Measurements from ENCODE around the gene CCDC88A. TPM values are rescaled to one million over a fixed set of nuclear protein-coding genes. Genes with fewer than 3 reads are reported as not detected.

The CCDC88A gene
- total RNA-seq, 1 donor from 2014 or later: 70.6 TPM

DNA sequence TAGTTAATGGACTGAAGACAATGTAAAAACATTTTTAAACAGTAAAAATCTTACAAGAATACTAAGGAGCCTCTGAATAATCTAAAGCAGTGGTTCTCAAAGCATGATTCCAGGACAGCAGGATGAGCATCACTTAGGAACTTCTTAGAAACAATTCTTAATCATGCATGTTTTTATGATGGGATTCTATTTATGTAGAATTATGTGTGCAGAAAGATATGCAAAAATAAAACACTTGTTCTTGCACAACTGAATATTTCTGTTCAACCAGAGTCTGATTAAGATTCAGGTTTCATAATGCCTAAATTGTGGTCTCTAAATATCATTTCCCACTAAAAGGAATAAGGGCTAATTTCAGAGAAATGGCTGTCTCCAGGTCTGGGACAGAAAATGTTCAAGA is 81.4 kb downstream of the CCDC88A start:
- no peak for DNase-seq (ENCODE audit: extremely low spot score, unreplicated experiment)
- Mint-ChIP-seq H3K4me1 (ENCODE audit: unreplicated experiment) (no peaks in the 10 kb centered on the region), H3K4me3 (no peak overlapping the region), H3K9me3 (no peaks in the 10 kb centered on the region), H3K27ac (no peak overlapping the region), H3K27me3 (no peaks in the 10 kb centered on the region), H3K36me3 (no peaks in the 10 kb centered on the region)
- TF ChIP-seq, protein P1, sequence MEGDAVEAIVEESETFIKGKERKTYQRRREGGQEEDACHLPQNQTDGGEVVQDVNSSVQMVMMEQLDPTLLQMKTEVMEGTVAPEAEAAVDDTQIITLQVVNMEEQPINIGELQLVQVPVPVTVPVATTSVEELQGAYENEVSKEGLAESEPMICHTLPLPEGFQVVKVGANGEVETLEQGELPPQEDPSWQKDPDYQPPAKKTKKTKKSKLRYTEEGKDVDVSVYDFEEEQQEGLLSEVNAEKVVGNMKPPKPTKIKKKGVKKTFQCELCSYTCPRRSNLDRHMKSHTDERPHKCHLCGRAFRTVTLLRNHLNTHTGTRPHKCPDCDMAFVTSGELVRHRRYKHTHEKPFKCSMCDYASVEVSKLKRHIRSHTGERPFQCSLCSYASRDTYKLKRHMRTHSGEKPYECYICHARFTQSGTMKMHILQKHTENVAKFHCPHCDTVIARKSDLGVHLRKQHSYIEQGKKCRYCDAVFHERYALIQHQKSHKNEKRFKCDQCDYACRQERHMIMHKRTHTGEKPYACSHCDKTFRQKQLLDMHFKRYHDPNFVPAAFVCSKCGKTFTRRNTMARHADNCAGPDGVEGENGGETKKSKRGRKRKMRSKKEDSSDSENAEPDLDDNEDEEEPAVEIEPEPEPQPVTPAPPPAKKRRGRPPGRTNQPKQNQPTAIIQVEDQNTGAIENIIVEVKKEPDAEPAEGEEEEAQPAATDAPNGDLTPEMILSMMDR (conservative IDR thresholded peaks at IDR 0.05): no peak

DNA sequence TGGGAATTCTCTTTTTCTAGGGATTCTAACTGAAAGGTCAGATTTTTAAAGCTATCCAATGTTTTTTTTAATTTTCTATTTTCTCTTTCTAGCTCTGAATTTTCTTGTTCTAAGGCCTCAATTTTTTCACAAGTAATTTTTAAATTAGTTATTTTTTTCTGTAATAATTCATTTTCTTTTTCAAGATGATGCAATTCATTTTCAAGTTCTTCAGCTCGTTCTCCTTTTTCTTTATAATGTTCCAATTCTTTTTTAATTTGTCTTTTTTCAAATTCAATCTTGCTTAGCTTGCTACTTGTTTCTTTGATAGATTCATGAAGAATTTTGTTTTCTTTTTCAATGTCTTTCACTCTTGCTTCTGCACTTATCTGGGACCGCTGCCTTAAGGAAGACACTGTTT is 84.9 kb downstream of the CCDC88A start:
- Mint-ChIP-seq H3K9me3 (no peaks in the 10 kb centered on the region), H3K27ac (no peak overlapping the region), H3K4me3 (no peak overlapping the region), H3K27me3 (no peaks in the 10 kb centered on the region), H3K36me3 (no peaks in the 10 kb centered on the region), H3K4me1 (ENCODE audit: unreplicated experiment) (no peaks in the 10 kb centered on the region)
- DNase-seq (ENCODE audit: extremely low spot score, unreplicated experiment): no peak
- TF ChIP-seq, protein P1 (conservative IDR thresholded peaks at IDR 0.05): no peak

DNA sequence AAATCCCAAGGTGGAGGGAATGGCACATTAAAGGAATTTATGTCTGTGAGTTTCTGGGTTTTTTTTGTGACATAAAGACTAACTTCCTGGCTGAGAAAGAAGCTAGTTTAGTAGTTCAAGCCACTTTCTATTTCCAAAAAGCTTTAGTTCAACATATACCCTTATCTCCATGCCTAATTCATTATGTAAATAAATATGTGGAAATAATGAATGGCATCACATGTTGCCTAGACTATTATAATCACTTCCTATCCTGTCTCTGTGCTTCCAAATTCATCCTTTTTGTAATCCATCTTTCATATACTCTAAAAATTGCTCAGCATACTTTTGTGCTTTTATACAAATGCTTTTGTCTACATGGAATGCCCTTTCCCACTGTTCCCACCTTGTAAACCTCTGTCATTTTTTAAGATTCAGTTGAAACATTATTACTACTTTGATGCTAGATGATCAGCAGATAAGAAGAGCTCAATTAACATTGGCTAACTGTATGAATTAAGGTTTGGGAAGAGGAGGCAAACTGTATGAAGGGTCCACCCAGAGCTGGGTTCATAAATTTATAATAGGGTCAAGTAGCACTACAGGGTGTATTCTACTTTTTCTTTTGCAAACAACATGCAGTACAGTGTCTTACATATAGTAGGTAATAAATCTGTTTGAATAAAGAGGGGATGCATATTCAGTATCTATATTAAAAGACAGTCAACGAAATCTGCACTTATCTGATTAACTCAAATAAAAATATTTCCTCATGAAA is 88.9 kb downstream of the CCDC88A start:
- Mint-ChIP-seq H3K27ac (no peak overlapping the region), H3K27me3 (no peaks in the 10 kb centered on the region), H3K4me1 (ENCODE audit: unreplicated experiment) (no peaks in the 10 kb centered on the region), H3K9me3 (no peaks in the 10 kb centered on the region), H3K36me3 (peaks cover 14% of the 10 kb centered on the region), H3K4me3 (no peak overlapping the region)
- DNase-seq (ENCODE audit: extremely low spot score, unreplicated experiment): no peak
- TF ChIP-seq, protein P1 (conservative IDR thresholded peaks at IDR 0.05): no peak

DNA sequence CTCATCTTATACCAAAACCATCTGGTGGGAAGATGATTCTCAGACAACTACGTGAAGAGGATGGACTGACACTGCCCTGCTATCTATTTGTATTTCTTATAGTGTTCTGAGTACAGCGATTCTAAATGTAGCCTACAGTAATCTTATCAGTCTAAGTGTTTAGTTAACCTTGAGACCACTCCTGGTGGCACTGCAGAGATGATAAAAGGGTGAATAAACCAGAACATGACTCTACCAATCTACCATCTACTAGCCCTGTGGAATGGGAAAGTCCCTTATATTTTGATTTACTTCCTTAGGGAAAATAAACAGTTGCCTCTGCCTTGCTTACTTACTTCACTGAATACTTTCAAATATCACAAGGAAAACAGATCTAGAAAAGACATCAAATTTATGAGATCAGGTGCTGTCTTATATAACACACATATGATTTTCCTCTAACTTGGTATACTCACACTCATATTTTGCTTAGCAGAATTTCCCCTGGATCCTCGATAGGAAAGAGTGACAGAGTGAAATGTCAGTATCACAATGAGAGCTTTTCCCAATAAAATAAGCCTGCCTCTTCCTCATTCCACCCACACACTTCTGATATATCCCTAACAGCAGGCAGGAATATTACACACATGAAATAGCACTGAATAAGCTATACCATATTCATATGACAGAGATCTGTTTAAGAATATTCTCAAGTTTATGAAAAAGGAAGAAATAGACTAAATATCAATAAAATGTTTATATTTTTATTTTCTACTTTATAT is 92.0 kb downstream of the CCDC88A start:
- no peak overlapping the region for H3K27ac Mint-ChIP-seq
- peaks cover 14% of the 10 kb centered on the region for H3K36me3 Mint-ChIP-seq
- no peaks in the 10 kb centered on the region for H3K27me3 Mint-ChIP-seq
- TF ChIP-seq, protein P1 (conservative IDR thresholded peaks at IDR 0.05): no peak
- no peaks in the 10 kb centered on the region for H3K4me1 Mint-ChIP-seq (ENCODE audit: unreplicated experiment)
- H3K4me3 Mint-ChIP-seq: no peak overlapping the region
- no peak for DNase-seq (ENCODE audit: extremely low spot score, unreplicated experiment)
- H3K9me3 Mint-ChIP-seq: no peaks in the 10 kb centered on the region

DNA sequence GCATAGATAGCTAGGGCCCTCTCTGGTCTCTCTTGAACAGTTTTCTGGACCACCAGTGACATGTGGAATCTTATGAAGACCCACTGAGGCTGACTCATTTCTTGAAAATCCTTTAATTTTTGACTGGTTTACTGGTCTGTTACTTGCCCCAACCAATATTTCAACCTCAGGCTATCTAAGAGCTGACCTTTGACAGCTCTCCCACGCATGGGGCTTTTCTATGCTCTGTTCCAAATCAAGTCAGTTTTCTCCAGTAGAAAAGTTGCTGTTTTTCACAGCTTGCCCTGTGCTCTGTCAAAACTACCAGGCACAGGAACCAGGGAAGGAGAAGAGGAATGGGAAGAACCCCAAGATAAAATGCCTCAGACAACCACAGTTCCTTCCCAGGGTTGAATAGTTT is 104.7 kb downstream of the CCDC88A start:
- no peak for DNase-seq (ENCODE audit: extremely low spot score, unreplicated experiment)
- no peaks in the 10 kb centered on the region for H3K4me1 Mint-ChIP-seq (ENCODE audit: unreplicated experiment)
- peaks cover 10% of the 10 kb centered on the region for H3K36me3 Mint-ChIP-seq

More for the DNA sequence above, 104.7 kb downstream of the CCDC88A start:
- Mint-ChIP-seq H3K9me3 (no peaks in the 10 kb centered on the region), H3K27me3 (no peaks in the 10 kb centered on the region), H3K27ac (no peak overlapping the region), H3K4me3 (no peak overlapping the region)
- TF ChIP-seq, protein P1 (conservative IDR thresholded peaks at IDR 0.05): no peak

Measured in type B pancreatic cell (in vitro differentiated cells).